HUES64 (cell line): ENCODE data around the gene PLEKHA5.

Experiments
- H3K27ac ChIP-seq: 2 replicates; pipeline ENCODE4 v1.7.0; 2013; ENCODE audit warnings: low read depth, low read length, inconsistent platforms
- H3K27me3 ChIP-seq: 2 replicates; pipeline ENCODE4 v1.6.1; 2013; ENCODE audit warnings: mild to moderate bottlenecking, low read length; ENCODE audit not compliant: insufficient read depth
- H3K36me3 ChIP-seq: 2 replicates; pipeline ENCODE4 v1.6.1; 2013; ENCODE audit warnings: mild to moderate bottlenecking, low read length; ENCODE audit not compliant: insufficient read depth
- H3K4me1 ChIP-seq: 2 replicates; pipeline ENCODE4 v1.6.1; 2013; ENCODE audit warnings: mild to moderate bottlenecking, low read length, moderate library complexity; ENCODE audit not compliant: insufficient read depth
- H3K4me3 ChIP-seq: 2 replicates; pipeline ENCODE4 v1.5.1; 2013; ENCODE audit warnings: mild to moderate bottlenecking, low read length, moderate library complexity
- H3K9ac ChIP-seq: 2 replicates; pipeline ENCODE4 v1.6.1; 2013; ENCODE audit warnings: mild to moderate bottlenecking, low read depth, low read length
- H3K9me3 ChIP-seq: 2 replicates; pipeline ENCODE4 v1.6.1; 2013; ENCODE audit warnings: low read depth, low read length; ENCODE audit not compliant: insufficient read depth
- WGBS: fragments of 150-250, 120-280 bp; methylation state at CpG from one replicate; pipeline ENCODE4 v1.1.7; 2013; ENCODE audit warnings: missing lambda C conversion rate; 5-methylcytosine and 5-hydroxymethylcytosine counted together

The PLEKHA5 gene

GRCh38 chr12:19128485-19128884 is 1.0 kb upstream of the PLEKHA5 start:
- 93% methylated on average over 2 of the region's 2 CpGs for WGBS
- Histone ChIP-seq H3K4me3 (no peak overlapping the region), H3K9ac (no peak overlapping the region)

GRCh38 chr12:19129122-19129485 is 429 bp upstream of the PLEKHA5 start:
- peaks cover 32% of the 10 kb centered on the region for H3K4me1 ChIP-seq
- H3K4me3 ChIP-seq, result peak overlapping the region; percentile 59
- H3K9me3 ChIP-seq, result peaks cover 20% of the 10 kb centered on the region
- 9% methylated on average over 12 of the region's 12 CpGs for WGBS
- H3K27ac ChIP-seq, result peak overlapping the region; percentile 89
- no peaks in the 10 kb centered on the region for H3K27me3 ChIP-seq
- H3K36me3 ChIP-seq, result peaks cover 25% of the 10 kb centered on the region
- peak overlapping the region; percentile 45; the same call in 1 of the 2 replicates for H3K9ac ChIP-seq

More at GRCh38 chr12:19128485-19128884, 1.0 kb upstream of the PLEKHA5 start:
- Histone ChIP-seq H3K4me1 (peaks cover 26% of the 10 kb centered on the region), H3K36me3 (peaks cover 19% of the 10 kb centered on the region), H3K9me3 (peaks cover 20% of the 10 kb centered on the region), H3K27me3 (no peaks in the 10 kb centered on the region), H3K27ac (no peak overlapping the region)

GRCh38 chr12:19130224-19131024 is 891 bp downstream of the PLEKHA5 start:
- peak overlapping the region; percentile 96 for H3K27ac ChIP-seq

GRCh38 chr12:19131025-19131444 is 1.5 kb downstream of the PLEKHA5 start:
- peak overlapping the region; percentile 96 for H3K27ac ChIP-seq

More at GRCh38 chr12:19130224-19131024, 891 bp downstream of the PLEKHA5 start:
- no peaks in the 10 kb centered on the region for H3K27me3 ChIP-seq
- peaks cover 20% of the 10 kb centered on the region for H3K9me3 ChIP-seq
- peaks cover 38% of the 10 kb centered on the region for H3K36me3 ChIP-seq
- H3K4me3 ChIP-seq, result peak overlapping the region; percentile 84
- peaks cover 45% of the 10 kb centered on the region for H3K4me1 ChIP-seq
- peak overlapping the region; percentile 84 for H3K9ac ChIP-seq
- WGBS, result under 1% methylated on average over 54 of the region's 61 CpGs

GRCh38 chr12:19138551-19138950 is 9.0 kb downstream of the PLEKHA5 start:
- H3K9ac ChIP-seq, result no peak overlapping the region
- H3K9me3 ChIP-seq, result no peaks in the 10 kb centered on the region
- no peaks in the 10 kb centered on the region for H3K27me3 ChIP-seq
- peaks cover 86% of the 10 kb centered on the region for H3K36me3 ChIP-seq
- peaks cover 62% of the 10 kb centered on the region for H3K4me1 ChIP-seq
- no peak overlapping the region for H3K27ac ChIP-seq
- H3K4me3 ChIP-seq, result no peak overlapping the region
- WGBS, result 81% methylated on average over 4 of the region's 4 CpGs

More at GRCh38 chr12:19131025-19131444, 1.5 kb downstream of the PLEKHA5 start:
- H3K4me1 ChIP-seq, result peaks cover 51% of the 10 kb centered on the region
- H3K4me3 ChIP-seq, result peak overlapping the region; percentile 84
- H3K27me3 ChIP-seq, result no peaks in the 10 kb centered on the region
- H3K36me3 ChIP-seq, result peaks cover 44% of the 10 kb centered on the region
- H3K9ac ChIP-seq, result peak overlapping the region; percentile 84
- peaks cover 20% of the 10 kb centered on the region for H3K9me3 ChIP-seq
- WGBS, result 2% methylated on average over 7 of the region's 7 CpGs

GRCh38 chr12:19138956-19139355 is 9.4 kb downstream of the PLEKHA5 start:
- Histone ChIP-seq H3K9ac (no peak overlapping the region), H3K27me3 (no peaks in the 10 kb centered on the region), H3K4me3 (no peak overlapping the region), H3K36me3 (peaks cover 86% of the 10 kb centered on the region), H3K27ac (no peak overlapping the region), H3K9me3 (no peaks in the 10 kb centered on the region), H3K4me1 (peaks cover 58% of the 10 kb centered on the region)
- WGBS, result 72% methylated on average over 3 of the region's 3 CpGs

- Histone ChIP-seq H3K4me3 (no peak overlapping the region), H3K4me1 (peaks cover 51% of the 10 kb centered on the region), H3K27ac (no peak overlapping the region), H3K9me3 (no peaks in the 10 kb centered on the region), H3K36me3 (peaks cover 85% of the 10 kb centered on the region), H3K9ac (no peak overlapping the region), H3K27me3 (no peaks in the 10 kb centered on the region)
- WGBS, result 78% methylated on average over 2 of the region's 3 CpGs
Observed at GRCh38 chr12:19139615-19140194, 10.2 kb downstream of the PLEKHA5 start.

GRCh38 chr12:19140381-19141236 is 11.1 kb downstream of the PLEKHA5 start:
- no peaks in the 10 kb centered on the region for H3K27me3 ChIP-seq
- H3K9me3 ChIP-seq, result no peaks in the 10 kb centered on the region
- no peak overlapping the region for H3K27ac ChIP-seq
- H3K36me3 ChIP-seq, result peaks cover 85% of the 10 kb centered on the region
- WGBS, result 92% methylated on average over 8 of the region's 8 CpGs
- H3K4me1 ChIP-seq, result peaks cover 42% of the 10 kb centered on the region
- H3K4me3 ChIP-seq, result no peak overlapping the region
- no peak overlapping the region for H3K9ac ChIP-seq

- Histone ChIP-seq H3K36me3 (peaks cover 84% of the 10 kb centered on the region), H3K27ac (no peak overlapping the region), H3K9ac (no peak overlapping the region), H3K4me1 (peaks cover 28% of the 10 kb centered on the region), H3K9me3 (no peaks in the 10 kb centered on the region), H3K27me3 (no peaks in the 10 kb centered on the region), H3K4me3 (no peak overlapping the region)
- WGBS, result 93% methylated on average over 2 of the region's 2 CpGs
Observed at GRCh38 chr12:19142499-19142898, 13.0 kb downstream of the PLEKHA5 start.

GRCh38 chr12:19144287-19144686 is 14.8 kb downstream of the PLEKHA5 start:
- WGBS, result 94% methylated on average over 6 of the region's 6 CpGs
- Histone ChIP-seq H3K4me3 (no peak overlapping the region), H3K9me3 (no peaks in the 10 kb centered on the region), H3K9ac (no peak overlapping the region), H3K36me3 (peaks cover 86% of the 10 kb centered on the region), H3K4me1 (peaks cover 11% of the 10 kb centered on the region; the same call in 1 of the 2 replicates), H3K27ac (no peak overlapping the region), H3K27me3 (no peaks in the 10 kb centered on the region)

- H3K9ac ChIP-seq, result no peak overlapping the region
- no peak overlapping the region for H3K27ac ChIP-seq
- WGBS, result 93% methylated on average over 2 of the region's 2 CpGs
- no peak overlapping the region for H3K4me3 ChIP-seq
- peaks cover 86% of the 10 kb centered on the region for H3K36me3 ChIP-seq
- H3K9me3 ChIP-seq, result no peaks in the 10 kb centered on the region
- H3K4me1 ChIP-seq, result 0 out of 2 replicates have a peak, but pooled peaks cover 6% of the 10 kb centered on the region
- no peaks in the 10 kb centered on the region for H3K27me3 ChIP-seq
Observed at GRCh38 chr12:19144985-19145384, 15.5 kb downstream of the PLEKHA5 start.
